Uterus (tissue), 2 donors: Measurements from ENCODE around the gene MIS18BP1.
"Not testable (repeated sequence)": the region's sequence is repeated elsewhere in the genome, so short reads cannot be mapped to it uniquely, and the experiment has no call there.

Source experiments
- POLR2A ChIP-seq, 2 donors: fragments of 450-650 bp; IDR thresholded peaks; one replicate each; pipeline ENCODE4 v1.6.1; 2016; ENCODE audit warnings: antibody characterized with exemption in 2 of 2, mild to moderate bottlenecking in 1 of 2, moderate library complexity in 1 of 2
- TF ChIP-seq, protein P1 (sequence below), 4 experiments: fragments of 200-600 bp in 2 of 4; fragments of 450-650 bp in 2 of 4; sonication (generic) in 2 of 4; IDR thresholded peaks; one replicate each; pipeline ENCODE4 v1.5.1; 2016 to 2019; ENCODE audit warnings: antibody characterized with exemption in 4 of 4, mild to moderate bottlenecking in 2 of 4, moderate library complexity in 1 of 4

DNA sequence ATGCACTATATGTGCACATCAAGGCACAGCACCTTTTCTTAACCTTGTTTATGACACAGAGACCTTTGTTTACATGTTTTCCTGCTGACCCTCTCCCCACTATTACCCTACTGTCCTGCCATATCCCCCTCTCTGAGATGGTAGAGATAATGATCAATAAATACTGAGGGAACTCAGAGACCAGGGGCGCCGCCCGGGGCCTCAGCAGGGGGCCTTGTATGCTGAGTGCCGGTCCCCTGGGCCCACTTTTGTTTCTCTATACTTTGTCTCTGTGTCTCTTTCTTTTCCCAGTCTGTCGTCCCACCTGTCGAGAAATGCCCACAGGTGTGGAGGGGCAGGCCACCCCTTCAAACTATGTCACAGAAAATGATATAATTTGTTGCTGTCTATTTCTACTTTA is 38.7 kb downstream of the MIS18BP1 start:
- TF ChIP-seq, protein P1, sequence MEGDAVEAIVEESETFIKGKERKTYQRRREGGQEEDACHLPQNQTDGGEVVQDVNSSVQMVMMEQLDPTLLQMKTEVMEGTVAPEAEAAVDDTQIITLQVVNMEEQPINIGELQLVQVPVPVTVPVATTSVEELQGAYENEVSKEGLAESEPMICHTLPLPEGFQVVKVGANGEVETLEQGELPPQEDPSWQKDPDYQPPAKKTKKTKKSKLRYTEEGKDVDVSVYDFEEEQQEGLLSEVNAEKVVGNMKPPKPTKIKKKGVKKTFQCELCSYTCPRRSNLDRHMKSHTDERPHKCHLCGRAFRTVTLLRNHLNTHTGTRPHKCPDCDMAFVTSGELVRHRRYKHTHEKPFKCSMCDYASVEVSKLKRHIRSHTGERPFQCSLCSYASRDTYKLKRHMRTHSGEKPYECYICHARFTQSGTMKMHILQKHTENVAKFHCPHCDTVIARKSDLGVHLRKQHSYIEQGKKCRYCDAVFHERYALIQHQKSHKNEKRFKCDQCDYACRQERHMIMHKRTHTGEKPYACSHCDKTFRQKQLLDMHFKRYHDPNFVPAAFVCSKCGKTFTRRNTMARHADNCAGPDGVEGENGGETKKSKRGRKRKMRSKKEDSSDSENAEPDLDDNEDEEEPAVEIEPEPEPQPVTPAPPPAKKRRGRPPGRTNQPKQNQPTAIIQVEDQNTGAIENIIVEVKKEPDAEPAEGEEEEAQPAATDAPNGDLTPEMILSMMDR (IDR thresholded peaks at IDR 0.05) = not testable (repeated sequence)
- not testable (repeated sequence) for TF ChIP-seq POLR2A (IDR thresholded peaks at IDR 0.05)
